GM18951 (cell line): Measurements from ENCODE around the gene COQ10A.
A peak's percentile ranks its signal among the peaks of the same experiment; 100 is the strongest.

Experiments
- POLR2A ChIP-seq: IDR thresholded peaks from 4 replicates; pipeline ENCODE4 v1.6.1; 2011; ENCODE audit warnings: mild to moderate bottlenecking; ENCODE audit not compliant: insufficient read length, insufficient read depth; ENCODE audit errors: extremely low read depth
- in situ Hi-C: fragments of 300-500 bp; cut with MboI; formaldehyde crosslinking; loops from one replicate; pipeline ENCODE4 v1.12.0; 2022; ENCODE audit warnings: low sequenced_read_pairs, mixed read lengths, inconsistent platforms; ENCODE audit not compliant: unreplicated experiment

The COQ10A gene

GRCh38 chr12:56299853-56300643, 33.3 kb downstream of the COQ10A start, which contains the start of gene CS:
Gene CS, minus strand, starts transcription at chr12:56300330. Its CDS starts 129 bp downstream, at chr12:56300201.
- in situ Hi-C loops = no loop called here
- peak; percentile 82 for TF ChIP-seq POLR2A

GRCh38 chr12:56300644-56301464, 34.1 kb downstream of the COQ10A start:
- TF ChIP-seq POLR2A = no peak
- in situ Hi-C loops = no loop called here

GRCh38 chr12:56304276-56304675, 37.5 kb downstream of the COQ10A start:
- in situ Hi-C loops = no loop called here
- TF ChIP-seq POLR2A = no peak

GRCh38 chr12:56304872-56305590, 38.3 kb downstream of the COQ10A start:
- TF ChIP-seq POLR2A = no peak
- in situ Hi-C loops = loop anchor here (5.0 kb wide), 1 partner anchor 157 kb away; no protein-coding TSS in a partner anchor

- in situ Hi-C loops = loop anchor here (5.0 kb wide), 1 partner anchor 155 kb away; no protein-coding TSS in a partner anchor
- TF ChIP-seq POLR2A = no peak
Observed at GRCh38 chr12:56307221-56307965, 40.7 kb downstream of the COQ10A start.

- in situ Hi-C loops = loop anchor here (5.0 kb wide), 1 partner anchor 154 kb away; no protein-coding TSS in a partner anchor
- no peak for TF ChIP-seq POLR2A
Observed at GRCh38 chr12:56308714-56309113, 42.0 kb downstream of the COQ10A start.

- TF ChIP-seq POLR2A = no peak
- in situ Hi-C loops = no loop called here
Observed at GRCh38 chr12:56311003-56311402, 44.3 kb downstream of the COQ10A start.

- in situ Hi-C loops = no loop called here
- no peak for TF ChIP-seq POLR2A
Observed at GRCh38 chr12:56315249-56315621, 48.5 kb downstream of the COQ10A start.

GRCh38 chr12:56315622-56316473, 49.1 kb downstream of the COQ10A start, which contains the start of gene CNPY2:
Gene CNPY2, minus strand, starts transcription at chr12:56315988. Its CDS starts 771 bp downstream, at chr12:56315217.
- in situ Hi-C loops = no loop called here
- peak; percentile 88 for TF ChIP-seq POLR2A

- in situ Hi-C loops = no loop called here
- no peak for TF ChIP-seq POLR2A
Observed at GRCh38 chr12:56317675-56318074, 50.9 kb downstream of the COQ10A start.
